Spleen (tissue), 13 donors: ENCODE data around the gene CNTLN. TPM values are rescaled to one million over a fixed set of nuclear protein-coding genes. Genes with fewer than 3 reads are reported as not detected.
A peak's percentile ranks its signal among the peaks of the same experiment; 100 is the strongest.

ENCODE experiments used
- DNase-seq: peaks from one replicate; pipeline ENCODE4 v3.0.0-alpha.2; 2020
- H3K27ac ChIP-seq, 8 donors: fragments of 200-600 bp; sonication (generic) in 7 of 8; 1 replicate in 4 of 8; 2 replicates in 4 of 8; pipeline versions ENCODE4 v1.5.0 to v1.8.0; 2016 to 2021; ENCODE audit warnings: inconsistent platforms in 4 of 8, mild to moderate bottlenecking in 4 of 8, moderate library complexity in 1 of 8
- H3K27me3 ChIP-seq, 7 donors: fragments of 200-600 bp; sonication (generic) in 6 of 7; replicated peaks in 1 of 7; 1 replicate in 4 of 7; 2 replicates in 3 of 7; pipeline versions ENCODE4 v1.5.0 to v1.8.0; 2016 to 2021; ENCODE audit warnings: inconsistent platforms in 3 of 7, mild to moderate bottlenecking in 1 of 7
- H3K36me3 ChIP-seq, 6 donors: fragments of 200-600 bp; sonication (generic) in 5 of 6; 1 replicate in 4 of 6; 2 replicates in 2 of 6; pipeline versions ENCODE4 v1.5.0 to v1.8.0; 2016 to 2021; ENCODE audit warnings: inconsistent platforms in 2 of 6
- H3K4me1 ChIP-seq, 6 donors: fragments of 200-600 bp; sonication (generic) in 5 of 6; 1 replicate in 3 of 6; 2 replicates in 3 of 6; pipeline versions ENCODE4 v1.5.0 to v1.8.0; 2016 to 2021; ENCODE audit warnings: inconsistent platforms in 3 of 6
- H3K4me3 ChIP-seq, 8 donors: fragments of 200-600 bp; sonication (generic) in 7 of 8; 1 replicate in 4 of 8; 2 replicates in 4 of 8; pipeline versions ENCODE4 v1.5.0 to v1.8.0; 2016 to 2021; ENCODE audit warnings: inconsistent platforms in 4 of 8, mild to moderate bottlenecking in 4 of 8, moderate library complexity in 2 of 8
- H3K9me3 ChIP-seq, 8 donors: fragments of 200-600 bp; sonication (generic) in 7 of 8; 1 replicate in 4 of 8; 2 replicates in 4 of 8; pipeline versions ENCODE4 v1.5.0 to v1.8.0; 2016 to 2021; ENCODE audit warnings: inconsistent platforms in 4 of 8
- CTCF ChIP-seq, 11 experiments: fragments of 200-600 bp in 7 of 11; fragments of 450-650 bp in 4 of 11; sonication (generic) in 4 of 11; IDR thresholded peaks in 8 of 11; conservative IDR thresholded peaks in 3 of 11; 1 replicate in 7 of 11; 2 replicates in 4 of 11; pipeline versions ENCODE4 v1.4.0 to v1.8.0; 2016 to 2021; ENCODE audit warnings: antibody characterized with exemption in 11 of 11, inconsistent platforms in 4 of 11, mild to moderate bottlenecking in 1 of 11
- POLR2A ChIP-seq, 3 donors: fragments of 450-650 bp; IDR thresholded peaks; one replicate each; pipeline ENCODE4 v1.5.1; 2017; ENCODE audit warnings: antibody characterized with exemption in 3 of 3, mild to moderate bottlenecking in 1 of 3
- POLR2AphosphoS5 ChIP-seq, 3 donors: sonication (generic); formaldehyde crosslinking; IDR thresholded peaks; one replicate each; pipeline ENCODE4 v1.5.1; 2017; ENCODE audit warnings: antibody characterized with exemption in 3 of 3
- WGBS, 5 donors: extraction: QIAGEN DNeasy Blood & Tissue Kit in 3 of 5; methylation state at CpG; one replicate each; pipeline versions ENCODE4 v1.1.5 to v1.1.7; 2013 to 2018; 5-methylcytosine and 5-hydroxymethylcytosine counted together
- intact Hi-C: fragments of 100-400 bp; cut with DNase I; formaldehyde crosslinking; loops from one replicate; pipeline ENCODE4 v1.15.0; 2023; ENCODE audit warnings: low total_unique reads
- long read RNA-seq, 2 donors: transcript quantifications; one replicate each; lab custom pipeline, GENCODE V29; 2026
- polyA plus RNA-seq, 3 donors: library from polyadenylated mRNA; stranded (reverse); fragments of 200-250 nt; gene quantifications; one replicate each; pipeline ENCODE4 v1.2.1, GENCODE V29; 2013
- total RNA-seq, 7 donors: library from RNA; depleted of rRNA in 3 of 7; stranded (reverse); fragments of >200 nt in 3 of 7; fragmentation: NEBNext Ultra II Directional in 4 of 7; extraction: Animal tissue kit (Norgen Biotek cat#: 25700) in 4 of 7; gene quantifications; one replicate each; pipeline versions ENCODE4 v1.1.0 to v1.2.1, GENCODE V29; 2016 to 2021
- donor health status: healthy with polysubstance abuse.
- donor health status: DM: no; HTN: no; CAD: no; lungs with moderate emphysema.
- donor health status: DM: no; HTN: no; CAD: no.
- donor health status: Bipolar disorder and iron deficiency.
- donor health status: healthy.
- donor health status: DM: no; HTN: no; CAD: no.
- donor health status: DM: yes; HTN: yes; CAD: no.

Gene CNTLN, protein sequence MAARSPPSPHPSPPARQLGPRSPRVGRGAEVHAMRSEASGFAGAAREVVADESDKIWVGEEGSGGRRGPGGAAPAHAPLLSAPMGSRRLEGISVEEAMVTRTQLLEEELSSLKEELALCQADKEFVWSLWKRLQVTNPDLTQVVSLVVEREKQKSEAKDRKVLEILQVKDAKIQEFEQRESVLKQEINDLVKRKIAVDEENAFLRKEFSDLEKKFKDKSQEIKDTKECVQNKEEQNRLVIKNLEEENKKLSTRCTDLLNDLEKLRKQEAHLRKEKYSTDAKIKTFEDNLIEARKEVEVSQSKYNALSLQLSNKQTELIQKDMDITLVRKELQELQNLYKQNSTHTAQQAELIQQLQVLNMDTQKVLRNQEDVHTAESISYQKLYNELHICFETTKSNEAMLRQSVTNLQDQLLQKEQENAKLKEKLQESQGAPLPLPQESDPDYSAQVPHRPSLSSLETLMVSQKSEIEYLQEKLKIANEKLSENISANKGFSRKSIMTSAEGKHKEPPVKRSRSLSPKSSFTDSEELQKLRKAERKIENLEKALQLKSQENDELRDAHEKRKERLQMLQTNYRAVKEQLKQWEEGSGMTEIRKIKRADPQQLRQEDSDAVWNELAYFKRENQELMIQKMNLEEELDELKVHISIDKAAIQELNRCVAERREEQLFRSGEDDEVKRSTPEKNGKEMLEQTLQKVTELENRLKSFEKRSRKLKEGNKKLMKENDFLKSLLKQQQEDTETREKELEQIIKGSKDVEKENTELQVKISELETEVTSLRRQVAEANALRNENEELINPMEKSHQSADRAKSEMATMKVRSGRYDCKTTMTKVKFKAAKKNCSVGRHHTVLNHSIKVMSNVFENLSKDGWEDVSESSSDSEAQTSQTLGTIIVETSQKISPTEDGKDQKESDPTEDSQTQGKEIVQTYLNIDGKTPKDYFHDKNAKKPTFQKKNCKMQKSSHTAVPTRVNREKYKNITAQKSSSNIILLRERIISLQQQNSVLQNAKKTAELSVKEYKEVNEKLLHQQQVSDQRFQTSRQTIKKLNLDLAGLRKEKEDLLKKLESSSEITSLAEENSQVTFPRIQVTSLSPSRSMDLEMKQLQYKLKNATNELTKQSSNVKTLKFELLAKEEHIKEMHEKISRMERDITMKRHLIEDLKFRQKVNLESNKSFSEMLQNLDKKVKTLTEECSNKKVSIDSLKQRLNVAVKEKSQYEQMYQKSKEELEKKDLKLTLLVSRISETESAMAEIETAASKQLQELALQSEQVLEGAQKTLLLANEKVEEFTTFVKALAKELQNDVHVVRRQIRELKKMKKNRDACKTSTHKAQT (N-terminal part only)
- total RNA-seq: 10 to 100 TPM in 4 of 7 donors, 1 to 10 TPM in 3; 8.7 to 26.2 (median 13.0) TPM
- 1 to 10 TPM; 1.1 to 2.3 (median 1.7) TPM for polyA plus RNA-seq
- long read RNA-seq, donor 1, full-length matches to known transcripts: 2 of 2 reads
- long read RNA-seq, donor 1, partial matches to known transcripts: 0 of 2 reads
- long read RNA-seq, donor 1, other reads (novel, unspliced or antisense): 0 of 2 reads
- long read RNA-seq, donor 2, full-length matches to known transcripts: 1 of 1 reads
- long read RNA-seq, donor 2, partial matches to known transcripts: 0 of 1 reads
- long read RNA-seq, donor 2, other reads (novel, unspliced or antisense): 0 of 1 reads

DNA sequence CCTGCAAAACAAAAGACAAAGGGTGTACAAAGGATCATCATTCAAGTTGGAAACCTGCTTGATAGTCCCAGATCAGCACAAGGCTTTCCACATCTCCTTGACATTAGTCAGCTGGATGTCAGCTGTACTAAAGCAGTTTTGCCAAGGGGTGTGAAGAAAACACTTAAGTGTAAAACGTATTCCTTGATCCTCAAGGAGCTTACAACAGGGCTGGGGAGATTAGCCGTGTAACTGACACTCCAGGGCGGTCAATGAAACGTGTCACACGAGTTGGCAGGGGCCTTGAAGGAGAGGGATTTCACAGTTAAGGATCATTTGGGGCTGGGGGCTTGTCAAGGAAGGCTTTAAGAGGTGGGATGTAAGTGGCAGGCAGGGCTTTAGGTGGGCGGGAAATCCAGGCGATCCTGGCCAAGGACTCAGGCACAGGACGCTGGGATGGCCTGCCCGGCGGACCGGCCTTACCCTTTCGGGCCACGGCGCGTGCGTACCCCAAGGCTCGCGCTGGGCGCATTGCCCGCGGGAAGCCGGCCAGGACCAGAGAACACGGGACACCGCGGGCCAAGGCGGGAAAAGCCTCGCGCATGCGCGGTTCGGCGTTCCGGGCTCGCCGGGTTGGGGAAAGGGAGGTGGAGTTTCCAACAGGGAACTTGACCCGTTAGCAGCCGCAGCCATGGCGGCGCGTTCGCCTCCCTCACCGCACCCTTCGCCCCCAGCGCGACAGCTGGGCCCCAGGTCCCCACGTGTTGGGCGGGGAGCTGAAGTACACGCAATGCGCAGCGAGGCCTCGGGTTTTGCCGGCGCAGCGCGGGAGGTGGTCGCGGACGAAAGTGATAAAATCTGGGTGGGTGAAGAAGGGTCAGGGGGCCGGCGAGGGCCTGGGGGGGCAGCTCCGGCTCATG lies at the start of gene CNTLN:
TSS of gene CNTLN (plus strand) at position 645 of the 899 bp plus-strand sequence. CDS start at position 671, 26 bp downstream.
- DNase-seq: peak; percentile 92
- Histone ChIP-seq H3K9me3 (no peaks in the 10 kb centered on the region), H3K4me1 (peaks cover 3 to 41% (median 11%) of the 10 kb centered on the region in 6 donors), H3K36me3 (no peaks in the 10 kb centered on the region), H3K27me3 (peaks cover 0 to 14% (median 0%) of the 10 kb centered on the region in 7 donors), H3K4me3 (peak within 1 kb of the TSS; percentile 60 to 89 (median 67)), H3K27ac (peak within 1 kb of the TSS; percentile 54 to 90 (median 82))
- no peak for TF ChIP-seq POLR2A (IDR thresholded peaks at IDR 0.05)
- peak in 1 of 11 experiments; percentile 8 for TF ChIP-seq CTCF (IDR thresholded peaks at IDR 0.05 in 8 of 11, conservative IDR thresholded peaks at IDR 0.05 in 3 of 11)
- peak; percentile 75 to 89 (median 88) for TF ChIP-seq POLR2AphosphoS5 (IDR thresholded peaks at IDR 0.05)
- WGBS, 5 donors: 5 to 12% (median 5%) methylated on average over 28 to 61 of the region's 61 CpGs
- intact Hi-C loops: no loop called here

DNA sequence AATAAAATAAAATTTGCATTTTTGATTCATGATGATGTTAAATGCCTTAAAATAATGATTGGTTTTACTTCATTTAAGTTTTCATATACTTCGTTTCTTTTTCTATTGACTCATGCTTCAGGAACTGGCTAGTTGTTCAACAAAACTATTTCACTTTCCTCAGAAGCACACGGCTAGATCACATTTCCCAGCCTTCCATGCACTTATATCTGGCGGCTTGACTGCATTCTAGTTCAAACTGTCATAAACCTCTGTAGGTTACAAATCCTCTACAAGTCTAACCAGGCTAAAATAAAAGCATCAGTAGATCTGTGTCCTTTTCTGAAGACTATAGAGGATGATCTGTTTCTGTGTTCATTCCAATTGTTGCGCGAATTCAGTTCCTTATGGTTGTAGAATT lies 46.3 kb upstream of the CNTLN start:
- H3K27me3 ChIP-seq: no peaks in the 10 kb centered on the region
- WGBS, 5 donors: 91 to 96% (median 93%) methylated on average over 5 of the region's 5 CpGs
- H3K27ac ChIP-seq: no peak overlapping the region
- no peaks in the 10 kb centered on the region for H3K4me1 ChIP-seq
- no peaks in the 10 kb centered on the region for H3K36me3 ChIP-seq
- no peaks in the 10 kb centered on the region for H3K9me3 ChIP-seq
- DNase-seq: no peak
- no peak for TF ChIP-seq POLR2AphosphoS5 (IDR thresholded peaks at IDR 0.05)
- TF ChIP-seq CTCF (IDR thresholded peaks at IDR 0.05 in 8 of 11, conservative IDR thresholded peaks at IDR 0.05 in 3 of 11): no peak
- no peak for TF ChIP-seq POLR2A (IDR thresholded peaks at IDR 0.05)
- H3K4me3 ChIP-seq: no peak overlapping the region
- intact Hi-C loops: no loop called here

DNA sequence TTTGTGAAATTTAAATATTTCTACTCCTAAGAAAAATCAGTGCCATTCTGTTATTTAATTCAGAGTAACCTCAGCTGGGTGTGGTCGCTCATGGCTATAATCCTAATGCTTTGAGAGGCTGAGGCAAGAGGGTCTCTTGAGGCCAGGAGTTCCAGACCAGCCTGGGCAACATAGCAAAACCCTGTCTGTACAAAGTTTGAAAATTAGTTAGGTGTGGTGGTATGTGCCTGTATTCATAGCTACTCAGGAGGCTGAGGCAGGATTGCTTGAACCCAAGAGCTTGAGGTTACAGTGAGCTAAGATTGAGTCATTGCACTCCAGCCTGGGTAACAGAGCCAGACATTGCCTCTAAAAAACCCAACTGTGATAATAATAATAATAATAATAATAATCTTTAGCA lies 44.8 kb upstream of the CNTLN start:
- Histone ChIP-seq H3K9me3 (no peaks in the 10 kb centered on the region), H3K4me3 (no peak overlapping the region), H3K27me3 (no peaks in the 10 kb centered on the region), H3K4me1 (no peaks in the 10 kb centered on the region), H3K27ac (no peak overlapping the region), H3K36me3 (no peaks in the 10 kb centered on the region)
- 85 to 94% (median 93%) methylated on average over 1 of the region's 1 CpG for WGBS, 5 donors
- no peak for TF ChIP-seq CTCF (IDR thresholded peaks at IDR 0.05 in 8 of 11, conservative IDR thresholded peaks at IDR 0.05 in 3 of 11)
- no peak for TF ChIP-seq POLR2AphosphoS5 (IDR thresholded peaks at IDR 0.05)
- TF ChIP-seq POLR2A (IDR thresholded peaks at IDR 0.05): no peak
- no peak for DNase-seq
- intact Hi-C loops: no loop called here
